HG02642 (cell line): ENCODE measurements around the gene TRIM17.

ENCODE experiments used
- ATAC-seq: cut with Tn5 transposase; IDR thresholded peaks from one replicate; pipeline ENCODE4 v1.9.1; 2021; ENCODE audit warnings: mild to moderate bottlenecking; ENCODE audit not compliant: unreplicated experiment, poor library complexity

Gene TRIM17

GRCh38 chr1:228387321-228387720 lies 29.3 kb downstream of the TRIM17 start:
- ATAC-seq = no peak

GRCh38 chr1:228385232-228385631 lies 31.4 kb downstream of the TRIM17 start:
- no peak for ATAC-seq

DNA sequence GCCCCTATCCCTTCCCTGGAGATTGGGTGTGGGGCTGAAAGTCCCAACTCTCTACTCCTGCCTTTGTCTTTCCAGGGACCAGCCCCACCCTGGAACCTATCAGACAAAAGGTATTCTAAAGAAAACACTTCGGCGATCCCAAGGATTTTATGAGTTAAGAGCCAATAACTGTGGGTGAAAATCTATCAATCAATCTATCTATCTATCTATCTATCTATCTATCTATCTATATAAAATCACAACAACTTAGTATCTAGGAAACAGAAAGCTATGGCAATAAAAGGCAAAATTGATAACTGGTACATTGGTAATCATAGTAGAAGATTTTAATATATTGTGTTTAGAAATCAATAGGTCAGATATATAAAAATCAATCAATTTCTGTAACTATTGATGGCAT lies 32.9 kb downstream of the TRIM17 start:
- no peak for ATAC-seq

DNA sequence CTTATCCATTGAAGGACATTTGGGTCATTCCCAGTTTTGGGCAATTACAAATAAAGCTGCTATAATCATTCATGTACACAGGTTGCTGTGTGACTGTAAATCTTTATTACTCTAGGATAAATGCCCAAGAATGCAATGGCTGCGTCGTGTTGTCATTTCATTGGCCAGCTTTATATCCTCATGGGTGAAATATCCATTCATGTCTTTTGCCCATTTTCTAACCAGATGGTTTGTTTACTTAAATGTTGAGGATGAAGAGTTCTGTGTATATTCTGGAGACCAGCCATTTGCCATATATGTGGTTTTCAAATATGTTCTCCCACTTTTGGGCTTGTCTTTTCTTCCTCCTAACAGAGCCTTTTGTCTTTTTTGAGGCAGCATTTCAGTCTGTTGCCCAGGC lies 35.3 kb downstream of the TRIM17 start:
- ATAC-seq = no peak

- ATAC-seq = no peak
Observed at GRCh38 chr1:228379666-228380065, 37.0 kb downstream of the TRIM17 start.

- no peak for ATAC-seq
Observed at GRCh38 chr1:228378873-228379460, 37.7 kb downstream of the TRIM17 start.

DNA sequence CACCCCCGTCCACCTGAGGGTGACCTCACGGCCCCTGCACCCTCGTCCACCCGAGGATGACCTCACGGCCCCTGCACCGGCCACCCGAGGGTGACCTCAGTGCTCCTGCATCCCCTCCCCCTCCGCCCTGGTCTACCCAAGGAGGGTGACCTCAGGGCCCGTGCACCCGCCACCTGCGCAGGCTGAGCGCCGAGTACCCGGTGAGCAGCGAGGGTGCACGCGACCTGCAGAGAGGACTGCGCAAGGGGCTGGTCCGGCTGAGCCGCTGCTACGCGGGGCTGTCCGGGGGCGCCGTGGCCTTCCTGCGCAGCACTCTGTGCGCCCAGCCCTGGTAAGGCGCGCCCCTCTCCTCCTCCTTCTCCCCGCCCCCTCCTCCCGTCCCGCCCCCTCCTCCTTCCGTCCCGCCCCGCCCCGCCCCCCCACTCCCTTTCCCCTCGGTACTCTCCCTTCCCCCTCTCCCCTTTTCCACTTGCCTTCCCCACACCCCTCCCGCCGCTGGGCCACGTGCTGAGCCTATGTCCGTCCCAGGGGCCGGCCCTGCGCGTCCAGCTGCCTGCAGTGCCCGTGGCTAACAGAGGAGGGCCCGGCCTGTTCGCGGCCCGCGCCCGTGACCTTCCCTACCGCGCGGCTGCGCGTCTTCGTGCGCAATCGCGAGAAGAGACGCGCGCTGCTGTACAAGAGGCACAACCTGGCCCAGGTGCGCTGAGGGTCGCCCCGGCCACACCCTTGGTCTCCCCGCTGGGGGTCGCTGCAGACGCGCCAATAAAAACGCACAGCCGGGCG lies 38.4 kb downstream of the TRIM17 start:
- ATAC-seq = no peak

- ATAC-seq = no peak
Observed at GRCh38 chr1:228377664-228378089, 39.0 kb downstream of the TRIM17 start.

- no peak for ATAC-seq
Observed at GRCh38 chr1:228376651-228377631, 39.7 kb downstream of the TRIM17 start.

DNA sequence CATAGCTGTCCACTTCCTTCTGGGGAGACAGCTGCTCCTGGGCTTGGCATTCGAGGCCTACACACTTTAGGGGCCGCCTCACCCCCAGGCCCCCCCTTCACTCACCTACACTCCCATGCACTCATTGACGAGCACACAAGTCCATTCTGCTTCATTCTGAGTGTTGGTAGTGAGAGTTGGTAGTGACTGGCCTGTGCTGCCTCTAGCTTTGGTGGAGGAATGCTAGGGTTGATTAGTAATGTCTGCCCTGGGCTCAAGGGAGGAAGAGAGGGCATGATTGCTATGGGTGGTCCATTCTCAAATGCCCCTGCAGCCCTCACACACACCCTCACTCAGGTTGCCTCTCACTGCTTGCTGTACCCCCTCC lies 40.4 kb downstream of the TRIM17 start:
- ATAC-seq = no peak

DNA sequence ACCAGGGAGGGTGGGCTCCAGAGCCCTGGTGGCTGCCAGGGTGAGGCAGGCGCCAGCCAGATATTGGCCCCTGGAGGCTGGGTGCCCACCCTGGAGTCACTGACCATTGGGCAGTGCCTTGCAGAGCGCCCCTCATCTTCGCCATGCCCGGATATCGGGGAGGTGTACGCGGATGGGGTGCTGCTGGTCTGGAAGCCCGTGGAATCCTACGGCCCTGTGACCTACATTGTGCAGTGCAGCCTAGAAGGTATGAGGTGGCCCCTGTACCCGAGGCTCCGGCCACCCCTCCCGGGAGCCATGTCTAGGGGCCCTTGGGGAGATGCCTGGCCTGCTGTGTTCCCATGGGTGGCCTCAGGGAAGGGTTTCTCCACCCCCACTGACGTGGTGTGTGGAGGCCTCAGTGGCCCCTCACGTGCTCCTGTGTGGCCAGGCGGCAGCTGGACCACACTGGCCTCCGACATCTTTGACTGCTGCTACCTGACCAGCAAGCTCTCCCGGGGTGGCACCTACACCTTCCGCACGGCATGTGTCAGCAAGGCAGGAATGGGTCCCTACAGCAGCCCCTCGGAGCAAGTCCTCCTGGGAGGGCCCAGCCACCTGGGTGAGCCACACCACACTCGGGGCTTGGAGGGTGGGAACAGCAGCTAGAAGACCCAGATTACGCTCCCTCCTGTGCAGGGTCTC lies 40.9 kb downstream of the TRIM17 start:
- no peak for ATAC-seq

DNA sequence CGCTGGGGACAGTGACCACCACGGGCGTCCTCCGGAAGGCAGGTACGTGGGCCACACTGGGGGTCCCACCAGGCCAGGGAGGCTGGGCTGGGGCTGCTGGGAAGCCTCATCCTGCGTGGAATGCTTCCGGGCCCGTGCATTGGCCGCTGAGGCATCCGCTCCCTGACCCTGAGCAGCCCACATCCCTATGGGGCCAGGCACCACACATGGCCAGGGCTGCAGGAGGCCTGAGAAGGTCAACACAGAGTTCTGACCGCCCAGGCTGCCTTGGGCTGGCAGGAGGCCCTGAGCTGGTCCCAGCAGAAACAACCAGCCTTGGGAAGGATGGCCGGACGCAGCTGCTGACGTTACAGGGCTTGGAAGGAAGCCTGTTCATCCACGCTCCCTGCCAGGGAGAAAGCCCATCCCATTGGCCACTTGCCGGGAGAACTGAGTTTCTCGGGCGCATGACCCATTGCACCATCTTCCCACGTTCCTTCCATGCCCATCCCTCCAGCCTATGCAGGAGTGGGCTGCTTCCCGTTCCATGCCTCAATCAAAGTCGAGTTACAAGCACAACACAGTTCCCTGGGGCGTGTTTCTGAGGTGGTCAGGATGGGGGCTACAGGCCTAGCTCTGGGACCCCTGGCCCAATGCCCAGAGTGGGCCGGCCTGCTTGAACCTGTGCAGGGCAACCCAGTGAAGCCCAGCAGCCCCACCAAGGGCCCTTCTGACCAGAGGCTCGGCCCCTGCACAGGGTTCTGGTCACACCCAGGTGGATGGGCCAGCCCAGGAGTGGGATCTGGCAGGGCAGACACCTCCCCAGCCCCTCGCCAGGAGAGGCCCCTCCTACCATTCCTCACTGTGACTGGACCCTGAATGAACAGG lies 41.7 kb downstream of the TRIM17 start:
- no peak for ATAC-seq

DNA sequence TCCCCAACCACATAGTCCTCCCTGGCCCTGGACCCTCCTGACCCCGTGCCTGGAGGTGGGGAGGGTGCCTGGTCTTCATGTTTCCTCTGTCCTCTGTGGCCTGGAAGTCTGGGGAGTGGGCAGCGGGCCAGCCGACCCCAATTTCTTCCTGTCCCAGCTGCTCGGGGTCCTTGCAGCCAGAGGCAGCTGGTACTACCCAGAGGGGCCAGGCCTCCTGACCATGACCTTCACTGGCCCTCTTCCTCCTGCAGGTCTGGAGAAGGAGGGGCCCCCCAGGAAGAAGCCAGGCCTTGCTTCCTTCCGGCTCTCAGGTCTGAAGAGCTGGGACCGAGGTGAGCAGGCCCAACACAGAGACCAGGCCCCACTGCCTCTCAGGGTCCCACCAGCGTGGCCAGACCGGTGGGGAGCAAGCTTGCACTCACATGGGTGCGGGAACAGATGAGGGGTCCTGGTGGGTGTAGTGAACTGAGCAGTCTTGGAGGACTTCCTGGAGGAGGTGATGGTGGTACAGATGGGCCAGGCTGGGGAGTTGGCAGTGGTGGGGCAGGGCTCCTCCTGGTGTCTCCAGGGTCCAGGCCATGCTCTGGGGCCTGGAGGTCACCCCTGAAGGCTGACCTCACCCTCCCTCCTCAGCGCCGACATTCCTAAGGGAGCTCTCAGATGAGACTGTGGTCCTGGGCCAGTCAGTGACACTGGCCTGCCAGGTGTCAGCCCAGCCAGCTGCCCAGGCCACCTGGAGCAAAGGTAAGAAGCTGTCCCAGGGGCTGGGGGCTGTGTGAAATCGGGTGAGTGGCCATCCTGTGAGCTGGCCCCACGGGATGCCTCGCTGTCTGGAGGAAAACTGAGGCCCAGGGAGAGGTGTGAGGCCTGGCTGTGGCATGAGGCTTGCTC lies 42.7 kb downstream of the TRIM17 start:
- no peak for ATAC-seq

GRCh38 chr1:228373004-228373680 lies 43.5 kb downstream of the TRIM17 start:
- no peak for ATAC-seq

GRCh38 chr1:228372183-228373003 lies 44.3 kb downstream of the TRIM17 start:
- ATAC-seq = no peak

DNA sequence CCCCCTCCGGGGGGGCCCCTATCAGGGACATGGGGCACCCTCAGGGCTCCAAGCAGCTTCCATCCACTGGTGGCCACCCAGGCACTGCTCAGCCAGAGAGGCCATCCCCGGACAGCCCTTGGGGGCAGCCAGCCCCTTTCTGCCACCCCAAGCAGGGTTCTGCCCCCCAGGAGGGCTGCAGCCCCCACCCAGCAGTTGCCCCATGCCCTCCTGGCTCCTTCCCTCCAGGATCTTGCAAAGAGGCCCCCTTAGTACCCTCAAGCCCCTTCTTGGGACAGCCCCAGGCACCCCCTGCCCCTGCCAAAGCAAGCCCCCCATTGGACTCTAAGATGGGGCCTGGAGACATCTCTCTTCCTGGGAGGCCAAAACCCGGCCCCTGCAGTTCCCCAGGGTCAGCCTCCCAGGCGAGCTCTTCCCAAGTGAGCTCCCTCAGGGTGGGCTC lies 44.9 kb downstream of the TRIM17 start:
- ATAC-seq = no peak
